GM23338 (cell line): ENCODE measurements around the gene CA6.

Source experiments
- CREB1 ChIP-seq: fragments of 250-450 bp; sonication (Bioruptor Pico); IDR thresholded peaks from 2 replicates; pipeline ENCODE4 v1.5.0; 2020; ENCODE audit warnings: low read depth, mild to moderate bottlenecking, moderate library complexity
- CTCF ChIP-seq, 2 experiments: fragments of 200-600 bp in 1 of 2; sonication (generic) in 1 of 2; conservative IDR thresholded peaks; 2 replicates each; pipeline versions ENCODE4 v1.5.1 to v1.6.1; 2016 to 2017; ENCODE audit warnings: antibody characterized with exemption in 2 of 2, low read depth in 2 of 2, mild to moderate bottlenecking in 2 of 2, moderate library complexity in 1 of 2
- EZH2 ChIP-seq: fragments of 200-600 bp; sonication (generic); IDR thresholded peaks from one replicate; pipeline ENCODE4 v1.8.0; 2017; ENCODE audit warnings: antibody characterized with exemption, mild to moderate bottlenecking, low read depth; ENCODE audit not compliant: unreplicated experiment
- EZH2phosphoT487 ChIP-seq: fragments of 200-600 bp; sonication (generic); IDR thresholded peaks from one replicate; pipeline ENCODE4 v1.8.1; 2018; ENCODE audit warnings: antibody characterized with exemption; ENCODE audit not compliant: unreplicated experiment
- JUNB ChIP-seq: IDR thresholded peaks from one replicate; pipeline ENCODE4 v1.6.1; 2016; ENCODE audit warnings: antibody characterized with exemption; ENCODE audit not compliant: unreplicated experiment
- POLR2AphosphoS5 ChIP-seq: IDR thresholded peaks from 2 replicates; pipeline ENCODE4 v1.6.1; 2016; ENCODE audit warnings: antibody characterized with exemption, low read depth
- ZNF114 ChIP-seq: fragments of 250-450 bp; sonication (Bioruptor Pico); IDR thresholded peaks from 2 replicates; pipeline ENCODE4 v1.5.0; 2020; ENCODE audit warnings: mild to moderate bottlenecking, moderate library complexity
- ZNF331 ChIP-seq: fragments of 250-450 bp; sonication (Bioruptor Pico); IDR thresholded peaks from 2 replicates; pipeline ENCODE4 v1.5.0; 2020; ENCODE audit warnings: low read depth, mild to moderate bottlenecking, moderate library complexity

- TF ChIP-seq CTCF (conservative IDR thresholded peaks at IDR 0.05; ENCODE audit: low read depth in 2 of 2): no peak
- no peak for TF ChIP-seq CREB1
- TF ChIP-seq EZH2: no peak
- no peak for TF ChIP-seq JUNB
- no peak for TF ChIP-seq POLR2AphosphoS5
- TF ChIP-seq EZH2phosphoT487: no peak
- TF ChIP-seq ZNF114 (CRISPR knock-in tag): no peak
- TF ChIP-seq ZNF331: no peak
These were observed 69.1 kb downstream of the CA6 start for GRCh38 chr1:9014475-9015375.
